ENCODE results near the gene MAPK1. TPM values are rescaled to one million over a fixed set of nuclear protein-coding genes. Genes with fewer than 3 reads are reported as not detected.

The MAPK1 gene
- total RNA-seq, 3 donors from 2014 or later = 126 to 131 (median 127) TPM

DNA sequence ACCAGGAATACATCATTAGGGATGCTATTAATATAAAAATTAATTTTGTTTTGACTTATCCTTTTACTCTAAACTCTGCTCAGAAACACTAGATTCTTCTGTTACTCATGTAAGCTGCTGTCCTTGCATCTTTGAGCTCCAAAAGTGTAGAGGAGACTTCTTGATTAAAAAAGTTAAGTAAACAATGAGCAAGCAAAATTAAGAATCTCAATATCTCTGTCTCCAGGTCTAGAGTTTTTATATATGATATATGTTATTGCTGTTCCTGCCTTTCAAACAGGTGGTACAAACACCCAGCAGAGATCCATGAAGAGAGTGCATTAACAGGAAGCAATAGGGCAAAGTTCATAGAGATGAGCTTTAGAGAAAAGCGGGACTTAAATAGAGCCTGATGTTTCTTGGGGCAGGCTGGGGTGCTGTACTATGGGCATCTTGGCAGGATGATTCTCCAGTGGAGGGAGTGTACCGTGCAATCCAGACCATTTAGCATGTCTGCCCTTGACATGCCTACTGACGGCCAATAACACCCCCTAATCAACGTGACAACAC, 6.9 kb downstream of the MAPK1 start:
- intact Hi-C loops (cut with DNase I, micrococcal nuclease) = no loop called here
- Histone ChIP-seq H3K36me3 (ENCODE audit: low read depth) (no peaks in the 10 kb centered on the region), H3K4me3 (no peak overlapping the region), H3K9me3 (no peaks in the 10 kb centered on the region), H3K4me1 (ENCODE audit: low read depth) (peaks cover 46% of the 10 kb centered on the region)
- TF ChIP-seq, protein P1, sequence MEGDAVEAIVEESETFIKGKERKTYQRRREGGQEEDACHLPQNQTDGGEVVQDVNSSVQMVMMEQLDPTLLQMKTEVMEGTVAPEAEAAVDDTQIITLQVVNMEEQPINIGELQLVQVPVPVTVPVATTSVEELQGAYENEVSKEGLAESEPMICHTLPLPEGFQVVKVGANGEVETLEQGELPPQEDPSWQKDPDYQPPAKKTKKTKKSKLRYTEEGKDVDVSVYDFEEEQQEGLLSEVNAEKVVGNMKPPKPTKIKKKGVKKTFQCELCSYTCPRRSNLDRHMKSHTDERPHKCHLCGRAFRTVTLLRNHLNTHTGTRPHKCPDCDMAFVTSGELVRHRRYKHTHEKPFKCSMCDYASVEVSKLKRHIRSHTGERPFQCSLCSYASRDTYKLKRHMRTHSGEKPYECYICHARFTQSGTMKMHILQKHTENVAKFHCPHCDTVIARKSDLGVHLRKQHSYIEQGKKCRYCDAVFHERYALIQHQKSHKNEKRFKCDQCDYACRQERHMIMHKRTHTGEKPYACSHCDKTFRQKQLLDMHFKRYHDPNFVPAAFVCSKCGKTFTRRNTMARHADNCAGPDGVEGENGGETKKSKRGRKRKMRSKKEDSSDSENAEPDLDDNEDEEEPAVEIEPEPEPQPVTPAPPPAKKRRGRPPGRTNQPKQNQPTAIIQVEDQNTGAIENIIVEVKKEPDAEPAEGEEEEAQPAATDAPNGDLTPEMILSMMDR (IDR thresholded peaks at IDR 0.05) = no peak
- no peak for DNase-seq
- ATAC-seq = no peak

DNA sequence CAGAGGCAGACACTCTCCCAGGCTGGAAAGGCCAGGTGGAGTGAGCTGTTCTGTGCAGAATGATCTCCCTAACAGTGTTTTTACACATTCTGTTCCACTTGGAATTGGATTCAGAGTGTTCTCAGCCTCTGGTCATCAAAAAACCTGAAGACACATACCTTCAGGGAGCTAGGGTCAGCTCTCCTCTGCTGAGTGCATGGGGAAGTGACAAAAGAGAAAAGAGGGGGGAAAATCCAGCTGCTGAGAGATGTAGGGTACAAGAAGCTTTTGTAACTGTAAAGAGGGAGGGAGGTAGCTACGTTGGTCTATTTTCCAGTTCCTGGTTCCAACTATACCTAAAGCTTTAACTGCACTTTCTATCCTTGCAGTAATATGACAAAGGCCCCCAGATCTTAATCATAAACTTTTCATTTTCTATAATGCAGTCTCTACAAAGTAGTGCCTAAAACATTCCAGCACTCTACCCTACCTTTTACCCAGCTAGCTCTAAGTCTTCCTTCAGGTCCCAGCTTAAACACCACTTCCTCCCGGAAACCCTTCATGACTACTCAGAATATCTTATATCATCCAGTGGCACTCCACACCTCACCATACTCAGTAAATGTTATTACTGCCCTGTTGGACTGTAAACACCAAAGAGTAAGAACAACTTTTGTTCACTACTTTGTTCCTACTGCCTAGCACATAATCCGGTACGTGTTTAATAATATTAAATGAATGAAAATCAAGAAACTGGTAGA, 9.2 kb downstream of the MAPK1 start:
- ATAC-seq = peak; percentile 90
- Histone ChIP-seq H3K36me3 (ENCODE audit: low read depth) (no peaks in the 10 kb centered on the region), H3K4me3 (no peak overlapping the region), H3K9me3 (no peaks in the 10 kb centered on the region), H3K4me1 (ENCODE audit: low read depth) (peaks cover 30% of the 10 kb centered on the region)
- TF ChIP-seq, protein P1 (IDR thresholded peaks at IDR 0.05) = no peak
- DNase-seq = no peak
- intact Hi-C loops (cut with DNase I, micrococcal nuclease) = no loop called here

DNA sequence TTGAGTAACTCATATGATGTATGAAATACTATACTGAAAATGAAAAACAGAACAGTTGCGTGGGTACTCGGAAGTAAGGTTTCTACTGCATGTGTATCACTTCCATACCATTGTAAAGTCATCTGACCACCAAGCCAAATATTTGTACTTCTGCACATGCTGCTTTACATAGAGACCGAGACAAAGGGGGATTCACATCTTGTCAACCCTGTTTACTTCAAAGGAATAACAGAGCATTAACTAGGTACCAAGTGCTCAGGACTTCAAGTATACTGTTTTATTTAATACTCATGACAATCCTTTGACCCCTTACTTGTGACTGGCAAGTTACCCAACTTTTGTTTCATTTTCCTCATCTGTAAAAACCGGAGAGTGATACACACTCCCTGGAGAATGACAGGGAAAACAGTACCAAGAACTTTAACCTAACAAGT, 9.9 kb downstream of the MAPK1 start:
- no peak for DNase-seq

DNA sequence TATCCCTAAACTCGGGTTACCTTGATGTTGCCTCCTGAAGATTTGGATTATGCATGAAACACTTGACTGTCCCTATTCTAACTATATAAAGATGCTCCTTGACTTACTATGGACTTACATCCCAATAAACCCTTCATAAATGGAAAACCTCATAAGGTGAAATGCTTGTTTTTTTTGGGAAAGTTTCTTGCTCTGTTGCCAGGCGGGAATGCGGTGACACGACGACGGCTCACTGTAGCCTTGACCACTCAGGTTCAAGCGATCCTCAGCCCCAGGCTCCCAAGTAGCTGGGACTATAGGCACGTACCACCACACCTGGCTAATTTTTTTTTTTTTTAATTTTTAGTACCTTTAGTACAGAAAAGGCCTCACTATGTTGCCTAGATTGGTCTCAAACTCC, 10.6 kb downstream of the MAPK1 start:
- H3K9me3 ChIP-seq = no peaks in the 10 kb centered on the region
- TF ChIP-seq, protein P1 (IDR thresholded peaks at IDR 0.05) = no peak
- ATAC-seq = no peak
- peaks cover 30% of the 10 kb centered on the region for H3K4me1 ChIP-seq (ENCODE audit: low read depth)
- no peak overlapping the region for H3K4me3 ChIP-seq
- DNase-seq = no peak
- intact Hi-C loops (cut with DNase I, micrococcal nuclease) = no loop called here
- H3K36me3 ChIP-seq (ENCODE audit: low read depth) = no peaks in the 10 kb centered on the region

More for the DNA sequence above, 9.9 kb downstream of the MAPK1 start:
- Histone ChIP-seq H3K4me3 (no peak overlapping the region), H3K36me3 (ENCODE audit: low read depth) (no peaks in the 10 kb centered on the region), H3K4me1 (ENCODE audit: low read depth) (peaks cover 30% of the 10 kb centered on the region), H3K9me3 (no peaks in the 10 kb centered on the region)
- ATAC-seq = no peak
- intact Hi-C loops (cut with DNase I, micrococcal nuclease) = no loop called here
- TF ChIP-seq, protein P1 (IDR thresholded peaks at IDR 0.05) = no peak

DNA sequence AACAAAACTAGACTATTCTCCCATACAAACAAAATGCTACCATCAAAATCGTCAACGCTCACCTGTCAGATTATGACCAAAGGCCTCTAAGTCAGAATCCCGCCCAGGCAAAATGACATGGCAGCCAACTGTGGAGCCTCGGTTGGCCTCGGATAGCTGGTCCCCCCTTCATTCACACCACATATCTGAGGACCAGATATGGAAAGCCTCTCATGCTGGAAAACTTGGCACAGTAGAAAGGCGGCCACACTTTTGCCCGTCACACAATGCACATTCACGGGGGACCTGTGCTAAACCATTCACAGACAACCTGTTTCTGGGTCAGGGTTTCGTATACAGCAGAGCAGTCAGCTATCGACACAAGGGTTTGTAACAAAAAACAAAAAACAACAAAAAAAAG, 11.2 kb downstream of the MAPK1 start:
- DNase-seq (no peak), ATAC-seq (no peak)
- no peak overlapping the region for H3K4me3 ChIP-seq
- intact Hi-C loops (cut with DNase I, micrococcal nuclease) = no loop called here
- H3K4me1 ChIP-seq (ENCODE audit: low read depth) = peaks cover 27% of the 10 kb centered on the region
- TF ChIP-seq, protein P1 (IDR thresholded peaks at IDR 0.05) = no peak
- no peaks in the 10 kb centered on the region for H3K36me3 ChIP-seq (ENCODE audit: low read depth)
- no peaks in the 10 kb centered on the region for H3K9me3 ChIP-seq
